NCI-H1105 (cell line): ENCODE results near the gene PRKCG.

Source experiments
- DNase-seq: peaks from one replicate; lab custom pipeline; 2025; lab: John Stamatoyannopoulos, UW

Gene PRKCG

GRCh38 chr19:53898636-53899341 is 16.8 kb downstream of the PRKCG start:
- no peak for DNase-seq

DNA sequence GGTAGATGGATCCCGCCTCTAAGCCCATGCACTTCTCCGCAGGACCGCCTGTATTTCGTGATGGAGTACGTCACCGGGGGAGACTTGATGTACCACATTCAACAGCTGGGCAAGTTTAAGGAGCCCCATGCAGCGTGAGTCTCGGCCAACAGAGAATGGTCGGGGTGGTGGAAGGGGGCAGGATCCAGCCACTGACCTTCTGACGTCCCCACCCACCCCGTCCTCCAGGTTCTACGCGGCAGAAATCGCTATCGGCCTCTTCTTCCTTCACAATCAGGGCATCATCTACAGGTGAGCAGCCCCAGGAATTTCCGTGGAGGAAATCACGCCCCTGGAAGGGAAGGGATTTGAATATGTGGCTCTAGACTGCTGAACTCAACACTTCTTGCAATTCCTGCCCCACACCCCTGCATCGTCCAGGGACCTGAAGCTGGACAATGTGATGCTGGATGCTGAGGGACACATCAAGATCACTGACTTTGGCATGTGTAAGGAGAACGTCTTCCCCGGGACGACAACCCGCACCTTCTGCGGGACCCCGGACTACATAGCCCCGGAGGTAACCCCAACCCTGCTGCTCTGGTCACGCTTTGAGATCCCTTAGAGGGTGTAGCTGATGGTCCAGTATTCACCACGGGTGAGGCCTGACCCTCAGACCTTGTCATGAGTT is 18.3 kb downstream of the PRKCG start:
- DNase-seq, result no peak

DNA sequence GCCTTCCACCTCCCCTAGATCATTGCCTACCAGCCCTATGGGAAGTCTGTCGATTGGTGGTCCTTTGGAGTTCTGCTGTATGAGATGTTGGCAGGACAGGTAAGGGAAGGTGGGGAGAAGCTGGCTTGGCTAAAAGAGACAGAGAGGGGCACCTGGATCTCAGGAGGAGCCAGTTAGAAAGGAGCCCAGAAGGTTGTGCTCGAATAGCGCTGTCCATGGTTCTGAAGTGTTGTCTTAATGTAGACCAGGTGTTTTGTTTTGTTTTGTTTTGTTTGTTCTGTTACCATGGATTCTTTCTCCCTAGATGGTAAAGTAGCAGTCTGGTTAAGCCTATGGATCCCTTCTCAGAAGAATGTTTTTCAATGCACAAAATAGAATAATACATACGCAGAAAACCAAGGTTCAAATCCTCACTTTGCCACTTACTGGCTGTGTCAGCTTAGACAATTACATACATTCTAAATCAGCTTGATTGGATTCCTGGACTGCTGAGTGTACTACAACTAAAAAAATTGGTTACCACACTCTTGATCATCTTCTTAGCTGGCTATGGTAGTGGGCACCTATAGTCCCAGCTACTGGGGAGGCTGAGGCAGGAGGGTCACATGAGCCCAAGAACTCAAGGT is 21.2 kb downstream of the PRKCG start:
- no peak for DNase-seq

DNA sequence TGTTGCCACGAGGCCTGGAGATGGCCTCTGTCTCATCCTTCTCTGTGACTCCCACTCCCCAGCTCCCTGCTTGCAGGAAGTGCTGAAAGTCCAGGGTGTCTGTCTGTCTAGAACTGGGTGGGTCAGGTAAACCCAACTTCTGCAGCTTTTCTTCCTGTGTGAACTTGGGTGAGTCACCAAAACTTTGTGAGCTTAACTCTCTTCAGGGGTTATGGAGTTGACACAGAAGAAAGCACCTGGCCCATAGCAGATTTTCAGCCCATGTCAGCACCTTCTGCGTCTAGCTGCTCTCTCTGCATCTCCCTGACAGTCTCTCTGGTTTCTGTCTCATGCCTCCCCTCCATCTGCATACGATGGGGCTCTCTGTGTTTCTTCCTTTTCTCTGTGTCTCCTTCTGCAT is 22.9 kb downstream of the PRKCG start:
- DNase-seq, result no peak

DNA sequence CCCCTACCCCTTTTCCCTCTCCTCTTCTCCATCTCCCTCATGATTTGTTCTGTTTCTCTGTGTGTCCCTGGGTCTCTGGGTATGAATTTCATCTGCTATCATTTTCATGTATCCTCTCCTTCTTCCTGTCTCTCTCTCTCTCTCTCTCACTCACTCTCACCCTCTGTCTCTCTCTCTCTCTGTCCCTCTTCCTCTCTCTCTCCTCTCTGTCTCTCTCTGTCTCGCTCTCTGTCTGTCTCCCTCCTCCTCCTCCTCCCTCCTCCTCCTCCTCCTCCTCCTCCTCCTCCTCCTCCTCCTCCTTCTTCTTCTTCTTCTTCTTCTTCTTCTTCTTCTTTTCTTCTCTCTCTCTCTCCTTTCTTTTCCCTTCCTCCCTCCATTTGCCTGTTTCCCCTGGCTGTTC is 23.8 kb downstream of the PRKCG start:
- DNase-seq, result no peak

- no peak for DNase-seq
Observed at GRCh38 chr19:53906211-53907192, 24.5 kb downstream of the PRKCG start.

DNA sequence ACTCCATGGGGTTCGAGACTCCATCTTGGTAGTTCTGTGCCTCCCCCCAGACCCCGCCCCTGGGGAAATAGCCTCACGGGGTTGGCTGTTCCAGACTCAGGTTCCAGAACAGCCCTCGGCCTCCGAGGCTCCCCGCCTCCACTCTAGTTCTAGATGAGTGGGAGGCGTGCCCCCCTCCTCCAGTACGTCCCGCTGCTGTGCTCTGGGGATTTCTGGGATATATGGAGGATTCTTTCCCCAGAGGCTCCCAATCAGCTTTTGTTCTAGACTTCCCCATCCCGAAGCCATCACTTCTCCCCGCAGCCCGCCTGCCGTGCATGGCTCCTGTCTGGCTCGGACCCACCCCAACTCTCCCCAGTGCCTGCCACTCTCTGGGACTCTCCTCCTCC is 25.2 kb downstream of the PRKCG start:
- no peak for DNase-seq

- DNase-seq, result no peak
Observed at GRCh38 chr19:53907690-53908089, 25.7 kb downstream of the PRKCG start.

DNA sequence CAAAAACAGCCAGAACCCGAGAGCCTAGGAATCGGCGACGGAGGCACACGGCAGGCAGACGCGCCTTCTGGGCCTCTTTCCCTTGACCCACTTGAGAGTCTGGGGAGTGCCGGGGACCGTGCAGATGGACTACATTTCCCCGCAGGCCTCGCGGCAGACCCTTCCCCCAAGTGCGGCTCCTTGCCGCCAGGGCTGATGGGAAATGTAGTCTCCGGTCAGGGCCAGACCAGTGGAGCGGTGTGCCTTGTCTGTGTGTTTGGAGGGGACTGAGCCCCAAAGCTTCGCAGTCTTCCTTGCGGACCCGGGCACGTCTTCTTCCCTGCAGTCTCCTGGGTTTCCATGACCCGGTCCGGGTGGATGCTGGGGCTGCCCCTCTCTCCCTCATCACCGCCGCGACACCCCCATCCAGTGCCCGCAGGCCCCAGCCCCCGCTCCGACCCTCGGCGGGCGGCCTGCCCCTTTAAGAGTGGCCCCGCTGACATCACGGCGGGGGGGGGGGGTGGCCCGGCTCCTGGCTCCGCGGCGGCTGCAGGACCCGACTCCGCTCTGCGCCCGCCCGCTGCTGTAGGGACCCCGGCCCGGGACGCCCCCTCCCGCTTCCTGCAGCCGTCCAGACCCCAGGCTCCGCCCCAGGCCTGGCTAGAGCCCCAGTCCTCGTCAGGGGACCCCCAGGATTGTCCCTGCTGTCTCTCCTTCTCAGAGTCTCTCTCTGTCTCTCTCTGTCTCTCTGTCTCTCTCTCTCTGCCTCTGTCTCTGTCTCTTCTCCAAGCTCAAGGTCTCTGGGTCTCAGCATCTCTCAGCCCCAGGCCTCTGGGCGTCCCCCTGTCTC is 26.3 kb downstream of the PRKCG start:
- no peak for DNase-seq

DNA sequence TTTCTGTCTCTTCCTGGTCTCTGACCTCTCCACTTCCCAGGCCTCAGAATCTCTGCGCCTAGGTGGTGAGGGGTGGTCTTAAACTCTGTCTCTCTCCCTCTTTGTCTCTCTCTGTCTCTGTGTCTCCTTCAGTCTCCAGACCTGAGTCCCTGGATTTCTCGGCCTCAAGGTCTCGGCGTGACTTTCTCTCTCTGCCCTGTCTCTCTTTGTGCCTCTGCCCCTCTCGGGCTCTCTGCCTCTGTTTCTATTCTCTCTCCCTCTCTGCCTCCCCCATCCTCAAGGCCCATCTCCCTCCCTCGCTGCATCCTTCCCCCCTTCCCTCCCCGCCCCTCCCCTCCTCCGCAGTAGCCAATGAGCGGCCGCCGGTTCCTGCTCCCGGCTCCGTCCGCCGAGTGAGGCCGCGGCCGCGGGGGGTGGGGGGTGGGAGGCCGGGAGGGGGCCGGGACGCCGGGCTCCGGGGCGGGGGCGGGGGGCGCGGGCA is 27.0 kb downstream of the PRKCG start, which contains the start of gene CACNG7:
CACNG7 (plus strand) TSS at position 344 of the 481 bp plus-strand sequence. CDS start 3,554 bp downstream, outside the sequence.
- DNase-seq, result no peak

- DNase-seq, result no peak
Observed at GRCh38 chr19:53909471-53910169, 27.6 kb downstream of the PRKCG start.

GRCh38 chr19:53910170-53910518 is 28.1 kb downstream of the PRKCG start:
- no peak for DNase-seq

- no peak for DNase-seq
Observed at GRCh38 chr19:53912653-53913052, 30.7 kb downstream of the PRKCG start.

GRCh38 chr19:53915000-53915399 is 33.0 kb downstream of the PRKCG start:
- DNase-seq, result no peak

DNA sequence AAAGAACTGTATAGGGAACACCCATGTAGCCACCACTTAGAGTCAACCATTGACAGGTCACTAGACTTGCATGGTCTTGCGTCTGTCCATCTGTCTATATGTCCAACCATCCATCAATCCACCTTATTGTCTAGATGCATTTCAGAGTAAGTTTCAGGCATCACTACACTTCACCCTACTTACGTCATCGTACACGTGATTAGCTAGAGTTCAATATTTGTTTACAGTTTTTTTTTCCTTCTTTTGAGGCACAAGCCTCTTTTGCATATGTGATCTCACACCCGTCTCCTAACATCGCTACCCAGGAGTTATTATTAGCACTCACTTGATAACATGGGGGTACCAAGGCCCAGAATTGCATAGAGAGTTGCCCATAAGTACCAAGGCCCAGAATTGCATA is 34.0 kb downstream of the PRKCG start:
- DNase-seq, result no peak

- no peak for DNase-seq
Observed at GRCh38 chr19:53917356-53917755, 35.4 kb downstream of the PRKCG start.

DNA sequence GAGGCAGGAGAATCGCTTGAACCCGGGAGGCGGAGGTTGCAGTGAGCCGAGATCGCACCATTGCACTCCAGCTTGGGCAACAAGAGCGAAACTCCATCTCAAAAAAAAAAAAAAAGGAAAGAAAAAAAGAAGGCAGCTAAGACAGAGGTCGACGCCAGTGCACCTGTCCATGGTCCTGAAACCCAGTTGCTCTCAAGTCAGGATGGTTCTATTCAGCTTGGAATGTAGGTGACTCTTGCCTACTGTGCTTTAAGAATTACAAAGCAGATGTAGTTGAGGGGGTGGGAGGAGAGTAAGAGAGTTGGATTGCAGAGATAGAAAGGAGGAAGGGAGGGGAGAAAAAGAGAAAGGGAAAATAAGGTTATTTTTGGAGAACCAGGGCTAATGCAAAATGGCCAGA is 45.7 kb downstream of the PRKCG start:
- no peak for DNase-seq

DNA sequence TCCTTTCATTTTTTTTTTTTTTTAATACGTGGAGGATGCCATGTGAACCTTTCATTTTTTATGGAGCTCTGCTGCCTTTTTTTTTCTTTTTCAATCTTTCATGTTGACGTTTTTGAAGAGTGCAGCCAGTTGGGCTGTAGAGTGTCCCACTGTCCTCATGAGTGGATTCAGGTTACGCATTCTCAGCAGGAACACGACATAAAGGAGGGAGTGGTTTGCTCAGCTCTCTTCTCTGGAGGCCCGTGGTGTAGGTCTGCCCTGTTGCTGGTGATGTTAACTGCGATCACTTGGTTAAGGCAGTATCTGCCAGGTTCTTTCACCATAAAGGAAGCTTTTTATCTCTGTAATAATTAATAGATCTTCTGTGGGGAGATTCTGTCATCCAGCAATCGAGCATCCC is 54.0 kb downstream of the PRKCG start:
- no peak for DNase-seq

GRCh38 chr19:53942001-53942786 is 60.2 kb downstream of the PRKCG start:
- DNase-seq, result no peak

DNA sequence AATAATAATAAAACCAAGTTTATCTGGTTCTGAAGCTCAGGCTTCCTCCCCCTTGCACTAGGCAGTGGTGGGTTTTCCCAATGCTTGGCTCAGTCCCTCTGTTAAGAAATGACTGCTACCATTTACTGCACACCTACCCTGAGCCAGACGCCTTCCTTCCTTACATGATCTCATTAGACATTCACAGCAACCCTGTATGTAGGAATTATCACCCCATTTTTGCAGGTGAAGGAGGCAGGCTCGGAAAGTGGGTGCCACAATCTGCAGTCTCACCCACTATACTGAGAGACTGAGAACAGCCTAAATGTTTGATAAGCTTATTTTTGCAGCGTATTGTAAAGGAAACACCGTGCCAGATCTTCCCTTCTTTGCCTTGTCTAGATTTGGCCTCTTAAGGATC is 62.4 kb downstream of the PRKCG start:
- no peak for DNase-seq
